H1 (cell line): Measurements from ENCODE around the gene ZNF804B. TPM values are rescaled to one million over a fixed set of nuclear protein-coding genes. Genes with fewer than 3 reads are reported as not detected.

Experiments
- CHD7 ChIP-seq: fragments of 300-600 bp; sonication (generic); IDR thresholded peaks from 2 replicates; pipeline ENCODE4 v1.7.1; 2012; ENCODE audit warnings: low read length, moderate library complexity, mild to moderate bottlenecking, inconsistent platforms; ENCODE audit not compliant: insufficient replicate concordance
- CTBP2 ChIP-seq: IDR thresholded peaks from 2 replicates; pipeline ENCODE4 v1.7.0; 2011; ENCODE audit warnings: borderline replicate concordance, mild to moderate bottlenecking, moderate library complexity, mixed read lengths, low read length; ENCODE audit not compliant: insufficient read depth, insufficient read length
- CTCF ChIP-seq, 3 experiments: IDR thresholded peaks; 1 replicate in 2 of 3; 2 replicates in 1 of 3; pipeline versions ENCODE4 v1.5.1 to v1.6.1; 2011; ENCODE audit warnings: low read length in 3 of 3, mild to moderate bottlenecking in 3 of 3, inconsistent platforms in 2 of 3, low read depth in 1 of 3, moderate library complexity in 1 of 3; ENCODE audit not compliant: insufficient read depth in 1 of 3; ENCODE audit errors: control extremely low read depth in 1 of 3
- FOSL1 ChIP-seq: IDR thresholded peaks from 2 replicates; pipeline ENCODE4 v1.6.1; 2011; ENCODE audit warnings: mild to moderate bottlenecking, low read depth, low read length, moderate library complexity; ENCODE audit not compliant: insufficient read depth
- HDAC2 ChIP-seq, 2 experiments: fragments of 300-600 bp in 1 of 2; sonication (generic) in 1 of 2; IDR thresholded peaks; 2 replicates each; pipeline ENCODE4 v1.6.1; 2011 to 2012; ENCODE audit warnings: low read depth in 2 of 2, low read length in 2 of 2, mild to moderate bottlenecking in 2 of 2, moderate library complexity in 2 of 2, borderline replicate concordance in 1 of 2, inconsistent platforms in 1 of 2
- JUND ChIP-seq: IDR thresholded peaks from 2 replicates; pipeline ENCODE4 v1.6.1; 2011; ENCODE audit warnings: mild to moderate bottlenecking, improper control_type of control experiment, low read length
- SUZ12 ChIP-seq: fragments of 200-600 bp; sonication (generic); IDR thresholded peaks from 2 replicates; pipeline ENCODE4 v1.6.1; 2012; ENCODE audit warnings: mild to moderate bottlenecking, inconsistent platforms, low read length, moderate library complexity, mixed read lengths
- YY1 ChIP-seq: IDR thresholded peaks from 2 replicates; pipeline ENCODE4 v1.6.1; 2011; ENCODE audit warnings: low read depth, mild to moderate bottlenecking, low read length
- polyA plus RNA-seq, 7 experiments: library from polyadenylated mRNA; depleted of rRNA in 3 of 7; stranded (reverse) in 5 of 7; unstranded in 2 of 7; fragments of >200 nt in 5 of 7; fragments of 200-250 nt in 2 of 7; gene quantifications; 1 replicate in 5 of 7; 2 replicates in 1 of 7; 4 replicates in 1 of 7; pipeline versions ENCODE4 v1.2.1 to v1.2.3, GENCODE V29; 2011 to 2013; ENCODE audit warnings: missing spikeins in 2 of 7, mixed read lengths in 2 of 7
- total RNA-seq: library from RNA; stranded (reverse); fragmentation: NEBNext Ultra II Directional; extraction: Animal tissue kit (Norgen Biotek cat#: 25700); gene quantifications from 2 replicates; pipeline ENCODE4 v1.2.1, GENCODE V29; 2021

ZNF804B gene
- total and polyA plus RNA-seq, 2 of the 8 experiments (the other 6 are each of a cell fraction or from before 2014, with no cell fraction given): not detected

GRCh38 chr7:88965371-88965770, 205.9 kb downstream of the ZNF804B start (continued):
- no peak for TF ChIP-seq CHD7
- no peak for TF ChIP-seq JUND
- no peak for TF ChIP-seq SUZ12
- no peak for TF ChIP-seq FOSL1
- no peak for TF ChIP-seq HDAC2 (IDR thresholded peaks at IDR 0.05; ENCODE audit: borderline replicate concordance in 1 of 2, low read depth in 2 of 2, low read length in 2 of 2)
- no peak for TF ChIP-seq CTCF (IDR thresholded peaks at IDR 0.05; ENCODE audit: control extremely low read depth in 1 of 3, insufficient read depth in 1 of 3, low read depth in 1 of 3, low read length in 3 of 3)
- TF ChIP-seq CTBP2: no peak
- TF ChIP-seq YY1: no peak
